ENCODE data around the gene TMEM134. TPM values are rescaled to one million over a fixed set of nuclear protein-coding genes. Genes with fewer than 3 reads are reported as not detected.

The TMEM134 gene
- total and polyA plus RNA-seq, 9 of the 15 experiments (the other 6 are each of a cell fraction or from before 2014, with no cell fraction given): 0.63 to 48.4 (median 10.7) TPM

GRCh38 chr11:67463680-67464410 is 5.2 kb downstream of the TMEM134 start (continued):
- peak; percentile 66; the same call in 1 of the 2 replicates for TF ChIP-seq ZNF583 (CRISPR knock-in tag; IDR thresholded peaks at IDR 0.05)
- 0 out of 2 replicates have a peak, but pooled peaks have one; percentile 52 for TF ChIP-seq ERF (CRISPR knock-in tag; IDR thresholded peaks at IDR 0.05)
- TF ChIP-seq CTCFL (IDR thresholded peaks at IDR 0.05; ENCODE audit: borderline replicate concordance, insufficient read depth, low read depth, low read length, poor library complexity, severe bottlenecking): no peak
- no peak for TF ChIP-seq U2AF2 (optimal IDR thresholded peaks at IDR 0.05; ENCODE audit: low read depth, low read length)
- TF ChIP-seq ZNF507 (tag; conservative IDR thresholded peaks at IDR 0.05): no peak
- 0 out of 2 replicates have a peak, but pooled peaks have one; percentile 21 for TF ChIP-seq SREBF2 (CRISPR knock-in tag; IDR thresholded peaks at IDR 0.05)
- TF ChIP-seq NUFIP1 (IDR thresholded peaks at IDR 0.05; ENCODE audit: partially characterized antibody): no peak
- TF ChIP-seq ZNF561 (CRISPR knock-in tag; conservative IDR thresholded peaks at IDR 0.05): no peak
- TF ChIP-seq FOXP1 (CRISPR knock-in tag; IDR thresholded peaks at IDR 0.05): no peak; the same call in 1 of the 2 replicates
- TF ChIP-seq BHLHE40 (IDR thresholded peaks at IDR 0.05; ENCODE audit: low read length): peak; percentile 59
- no peak for TF ChIP-seq ZNF512 (tag; IDR thresholded peaks at IDR 0.05)
- TF ChIP-seq RCOR1 (IDR thresholded peaks at IDR 0.05; ENCODE audit: borderline replicate concordance in 1 of 2, low read depth in 2 of 2, low read length in 2 of 2): peak in 1 of 2 experiments; percentile 25; a peak in 1 of 4 replicates
- TF ChIP-seq ZBTB1 (CRISPR knock-in tag; IDR thresholded peaks at IDR 0.05; ENCODE audit: borderline replicate concordance, low read depth): no peak
- no peak for TF ChIP-seq ZNF41 (CRISPR knock-in tag; conservative IDR thresholded peaks at IDR 0.05)
- TF ChIP-seq C11orf30 (IDR thresholded peaks at IDR 0.05; ENCODE audit: low read depth): peak; percentile 76
- no peak for TF ChIP-seq ZNF134 (CRISPR knock-in tag; conservative IDR thresholded peaks at IDR 0.05)
- TF ChIP-seq SMC3 (conservative IDR thresholded peaks at IDR 0.05; ENCODE audit: insufficient read depth, low read depth, low read length): no peak
- TF ChIP-seq ZNF609 (CRISPR knock-in tag; IDR thresholded peaks at IDR 0.05; ENCODE audit: borderline replicate concordance): no peak
- no peak for TF ChIP-seq MEF2A (IDR thresholded peaks at IDR 0.05; ENCODE audit: control insufficient read depth, low read depth, low read length)
- TF ChIP-seq XRCC5 (IDR thresholded peaks at IDR 0.05; ENCODE audit: low read depth, low read length): no peak
- peak; percentile 72 for TF ChIP-seq SUPT5H (IDR thresholded peaks at IDR 0.05)

Data from K562 (cell line).